ENCODE measurements around the gene TDRD15.

- TF ChIP-seq CTCF (IDR thresholded peaks at IDR 0.05): no peak
- no peak for TF ChIP-seq POLR2AphosphoS5 (IDR thresholded peaks at IDR 0.05; ENCODE audit: low read depth, low read length)
- TF ChIP-seq SIN3A (IDR thresholded peaks at IDR 0.05; ENCODE audit: borderline replicate concordance, low read depth, low read length): no peak
- TF ChIP-seq NRF1 (IDR thresholded peaks at IDR 0.05; ENCODE audit: low read depth, low read length): no peak
- TF ChIP-seq USF1 (IDR thresholded peaks at IDR 0.05; ENCODE audit: borderline replicate concordance, low read depth): no peak
- no peak for TF ChIP-seq IRF3 (IDR thresholded peaks at IDR 0.05; ENCODE audit: low read depth, low read length)
- no peak for TF ChIP-seq EZH2phosphoT487 (IDR thresholded peaks at IDR 0.05; ENCODE audit: borderline replicate concordance, low read depth)
- TF ChIP-seq REST (IDR thresholded peaks at IDR 0.05; ENCODE audit: low read depth, low read length): no peak
- no peak for TF ChIP-seq PBX3 (IDR thresholded peaks at IDR 0.05)
Measured at GRCh38 chr2:21161122-21161521, 37.4 kb downstream of the TDRD15 start.

Measured in SK-N-SH (cell line).